GM15510 (cell line): ENCODE measurements around the gene KIF13A.

Source experiments
- POLR2A ChIP-seq: IDR thresholded peaks from 3 replicates; pipeline ENCODE4 v1.6.1; 2011; ENCODE audit warnings: borderline replicate concordance; ENCODE audit not compliant: insufficient read length; ENCODE audit errors: extremely low read depth

KIF13A gene

GRCh38 chr6:17839513-17840223 lies 147.8 kb downstream of the KIF13A start:
- TF ChIP-seq POLR2A: no peak

- TF ChIP-seq POLR2A: no peak
Measured at GRCh38 chr6:17836293-17836692, 151.1 kb downstream of the KIF13A start.

GRCh38 chr6:17835784-17836183 lies 151.7 kb downstream of the KIF13A start:
- no peak for TF ChIP-seq POLR2A

GRCh38 chr6:17831135-17831534 lies 156.3 kb downstream of the KIF13A start:
- no peak for TF ChIP-seq POLR2A

GRCh38 chr6:17829905-17830304 lies 157.5 kb downstream of the KIF13A start:
- no peak for TF ChIP-seq POLR2A

- TF ChIP-seq POLR2A: no peak
Measured at GRCh38 chr6:17828149-17828548, 159.3 kb downstream of the KIF13A start.

GRCh38 chr6:17826301-17826700 lies 161.1 kb downstream of the KIF13A start:
- TF ChIP-seq POLR2A: no peak

GRCh38 chr6:17820055-17820454 lies 167.4 kb downstream of the KIF13A start:
- TF ChIP-seq POLR2A: no peak

GRCh38 chr6:17817763-17818162 lies 169.7 kb downstream of the KIF13A start:
- TF ChIP-seq POLR2A: no peak

- TF ChIP-seq POLR2A: no peak
Measured at GRCh38 chr6:17816921-17817611, 170.4 kb downstream of the KIF13A start.

- no peak for TF ChIP-seq POLR2A
Measured at GRCh38 chr6:17813542-17813941, 173.9 kb downstream of the KIF13A start.

- TF ChIP-seq POLR2A: no peak
Measured at GRCh38 chr6:17812311-17812710, 175.1 kb downstream of the KIF13A start.

GRCh38 chr6:17808609-17809008 lies 178.8 kb downstream of the KIF13A start:
- TF ChIP-seq POLR2A: no peak

GRCh38 chr6:17803409-17803808 lies 184.0 kb downstream of the KIF13A start:
- no peak for TF ChIP-seq POLR2A

- TF ChIP-seq POLR2A: no peak
Measured at GRCh38 chr6:17798477-17799154, 188.8 kb downstream of the KIF13A start.
